WI38 (cell line): ENCODE results near the gene NKX2-1.

Experiments used
- H3K4me3 ChIP-seq: 2 replicates; pipeline ENCODE4 v1.5.1; 2011; ENCODE audit warnings: low read depth, mild to moderate bottlenecking, control low read depth, low read length
- TF ChIP-seq, protein P1 (sequence below): IDR thresholded peaks from 2 replicates; pipeline ENCODE4 v1.5.1; 2012; ENCODE audit warnings: low read depth, mild to moderate bottlenecking, control low read depth, low read length

NKX2-1 gene

GRCh38 chr14:36498938-36499337 is 21.1 kb downstream of the NKX2-1 start:
- no peak overlapping the region for H3K4me3 ChIP-seq

GRCh38 chr14:36496346-36496745 is 23.7 kb downstream of the NKX2-1 start:
- no peak overlapping the region for H3K4me3 ChIP-seq
- TF ChIP-seq, protein P1, sequence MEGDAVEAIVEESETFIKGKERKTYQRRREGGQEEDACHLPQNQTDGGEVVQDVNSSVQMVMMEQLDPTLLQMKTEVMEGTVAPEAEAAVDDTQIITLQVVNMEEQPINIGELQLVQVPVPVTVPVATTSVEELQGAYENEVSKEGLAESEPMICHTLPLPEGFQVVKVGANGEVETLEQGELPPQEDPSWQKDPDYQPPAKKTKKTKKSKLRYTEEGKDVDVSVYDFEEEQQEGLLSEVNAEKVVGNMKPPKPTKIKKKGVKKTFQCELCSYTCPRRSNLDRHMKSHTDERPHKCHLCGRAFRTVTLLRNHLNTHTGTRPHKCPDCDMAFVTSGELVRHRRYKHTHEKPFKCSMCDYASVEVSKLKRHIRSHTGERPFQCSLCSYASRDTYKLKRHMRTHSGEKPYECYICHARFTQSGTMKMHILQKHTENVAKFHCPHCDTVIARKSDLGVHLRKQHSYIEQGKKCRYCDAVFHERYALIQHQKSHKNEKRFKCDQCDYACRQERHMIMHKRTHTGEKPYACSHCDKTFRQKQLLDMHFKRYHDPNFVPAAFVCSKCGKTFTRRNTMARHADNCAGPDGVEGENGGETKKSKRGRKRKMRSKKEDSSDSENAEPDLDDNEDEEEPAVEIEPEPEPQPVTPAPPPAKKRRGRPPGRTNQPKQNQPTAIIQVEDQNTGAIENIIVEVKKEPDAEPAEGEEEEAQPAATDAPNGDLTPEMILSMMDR = no peak

More at GRCh38 chr14:36498938-36499337, 21.1 kb downstream of the NKX2-1 start:
- TF ChIP-seq, protein P1 = no peak

GRCh38 chr14:36495666-36496065 is 24.4 kb downstream of the NKX2-1 start:
- H3K4me3 ChIP-seq = no peak overlapping the region
- TF ChIP-seq, protein P1 = no peak

- H3K4me3 ChIP-seq = no peak overlapping the region
- TF ChIP-seq, protein P1 = no peak
Observed at GRCh38 chr14:36493761-36494160, 26.3 kb downstream of the NKX2-1 start.

- TF ChIP-seq, protein P1 = no peak
- no peak overlapping the region for H3K4me3 ChIP-seq
Observed at GRCh38 chr14:36485773-36486172, 34.3 kb downstream of the NKX2-1 start.

- TF ChIP-seq, protein P1 = no peak
- H3K4me3 ChIP-seq = no peak overlapping the region
Observed at GRCh38 chr14:36479344-36479743, 40.7 kb downstream of the NKX2-1 start.

- TF ChIP-seq, protein P1 = no peak
Observed at GRCh38 chr14:36478782-36479181, 41.2 kb downstream of the NKX2-1 start.

More at GRCh38 chr14:36478782-36479181, 41.2 kb downstream of the NKX2-1 start:
- no peak overlapping the region for H3K4me3 ChIP-seq
